PFSK-1 (cell line): ENCODE measurements around the gene EXOC1.

Source experiments
- FOXP2 ChIP-seq: optimal IDR thresholded peaks from 2 replicates; pipeline ENCODE3; 2011; ENCODE audit warnings: borderline replicate concordance, control low read depth, inconsistent platforms; ENCODE audit not compliant: insufficient read depth; ENCODE audit errors: extremely low read length, extremely low read depth
- POLR2AphosphoS5 ChIP-seq: IDR thresholded peaks from 2 replicates; pipeline ENCODE4 v1.6.1; 2012; ENCODE audit warnings: low read depth, mild to moderate bottlenecking, control low read depth, low read length, moderate library complexity
- REST ChIP-seq, 2 experiments: IDR thresholded peaks; 2 replicates each; pipeline versions ENCODE4 v1.6.1 to v1.8.0; 2011 to 2012; ENCODE audit warnings: low read depth in 2 of 2, low read length in 2 of 2, control low read depth in 1 of 2, inconsistent platforms in 1 of 2, mild to moderate bottlenecking in 1 of 2, moderate library complexity in 1 of 2; ENCODE audit not compliant: insufficient read depth in 1 of 2
- SIN3A ChIP-seq: IDR thresholded peaks from 2 replicates; pipeline ENCODE4 v1.6.1; 2012; ENCODE audit warnings: mild to moderate bottlenecking, low read length, moderate library complexity, borderline replicate concordance; ENCODE audit not compliant: insufficient read depth
- TAF1 ChIP-seq: IDR thresholded peaks from 2 replicates; pipeline ENCODE4 v1.6.1; 2012; ENCODE audit warnings: low read length, control low read depth, borderline replicate concordance; ENCODE audit not compliant: insufficient read depth

The EXOC1 gene

GRCh38 chr4:55912249-55912648, 58.8 kb downstream of the EXOC1 start:
- TF ChIP-seq FOXP2, result no peak
- no peak for TF ChIP-seq REST (IDR thresholded peaks at IDR 0.05; ENCODE audit: insufficient read depth in 1 of 2, low read depth in 2 of 2, low read length in 2 of 2)
- no peak for TF ChIP-seq TAF1
- TF ChIP-seq POLR2AphosphoS5, result no peak
- TF ChIP-seq SIN3A, result no peak

GRCh38 chr4:55920571-55920970, 67.1 kb downstream of the EXOC1 start:
- TF ChIP-seq REST (IDR thresholded peaks at IDR 0.05; ENCODE audit: insufficient read depth in 1 of 2, low read depth in 2 of 2, low read length in 2 of 2) (no peak), POLR2AphosphoS5 (no peak), FOXP2 (no peak), TAF1 (no peak), SIN3A (no peak)

- TF ChIP-seq SIN3A (no peak), POLR2AphosphoS5 (no peak), TAF1 (no peak), REST (IDR thresholded peaks at IDR 0.05; ENCODE audit: insufficient read depth in 1 of 2, low read depth in 2 of 2, low read length in 2 of 2) (no peak), FOXP2 (no peak)
Measured at GRCh38 chr4:55921093-55921492, 67.6 kb downstream of the EXOC1 start.

GRCh38 chr4:55925241-55925640, 71.8 kb downstream of the EXOC1 start:
- TF ChIP-seq REST (IDR thresholded peaks at IDR 0.05; ENCODE audit: insufficient read depth in 1 of 2, low read depth in 2 of 2, low read length in 2 of 2) (no peak), SIN3A (no peak), POLR2AphosphoS5 (no peak), TAF1 (no peak), FOXP2 (no peak)

- TF ChIP-seq SIN3A, result no peak
Measured at GRCh38 chr4:55926610-55927009, 73.2 kb downstream of the EXOC1 start.
